Astrocyte (in vitro differentiated cells and primary cell): Measurements from ENCODE around the gene CDC20B.

Experiments used
- EZH2 ChIP-seq: IDR thresholded peaks from 2 replicates; pipeline ENCODE4 v1.6.1; 2012; ENCODE audit warnings: mild to moderate bottlenecking, low read length, inconsistent platforms; ENCODE audit not compliant: insufficient read depth
- TF ChIP-seq, protein P1 (sequence below): IDR thresholded peaks from 2 replicates; pipeline ENCODE4 v1.5.1; 2011; ENCODE audit warnings: low read depth, mild to moderate bottlenecking, inconsistent platforms, low read length, moderate library complexity; ENCODE audit not compliant: insufficient read depth

DNA sequence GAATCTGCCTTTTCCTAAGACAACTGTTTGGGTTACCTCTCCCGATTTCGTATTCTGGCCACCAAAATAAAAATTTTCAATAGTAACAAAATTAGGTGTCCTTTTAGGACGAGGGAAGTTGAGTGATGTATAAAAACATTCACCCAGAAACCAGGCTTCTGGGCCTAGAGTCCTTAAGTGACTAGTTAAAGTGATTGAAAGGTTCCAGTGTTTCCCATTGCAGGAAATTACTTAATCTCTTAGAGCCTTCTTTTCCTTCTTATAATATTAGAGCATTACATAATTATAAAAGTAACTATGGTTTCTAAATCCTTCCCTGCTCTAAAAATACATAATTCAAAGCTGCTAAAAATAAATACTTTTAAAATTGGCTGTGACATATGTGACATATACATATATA lies 46.8 kb upstream of the CDC20B start:
- no peak for TF ChIP-seq EZH2
- TF ChIP-seq, protein P1, sequence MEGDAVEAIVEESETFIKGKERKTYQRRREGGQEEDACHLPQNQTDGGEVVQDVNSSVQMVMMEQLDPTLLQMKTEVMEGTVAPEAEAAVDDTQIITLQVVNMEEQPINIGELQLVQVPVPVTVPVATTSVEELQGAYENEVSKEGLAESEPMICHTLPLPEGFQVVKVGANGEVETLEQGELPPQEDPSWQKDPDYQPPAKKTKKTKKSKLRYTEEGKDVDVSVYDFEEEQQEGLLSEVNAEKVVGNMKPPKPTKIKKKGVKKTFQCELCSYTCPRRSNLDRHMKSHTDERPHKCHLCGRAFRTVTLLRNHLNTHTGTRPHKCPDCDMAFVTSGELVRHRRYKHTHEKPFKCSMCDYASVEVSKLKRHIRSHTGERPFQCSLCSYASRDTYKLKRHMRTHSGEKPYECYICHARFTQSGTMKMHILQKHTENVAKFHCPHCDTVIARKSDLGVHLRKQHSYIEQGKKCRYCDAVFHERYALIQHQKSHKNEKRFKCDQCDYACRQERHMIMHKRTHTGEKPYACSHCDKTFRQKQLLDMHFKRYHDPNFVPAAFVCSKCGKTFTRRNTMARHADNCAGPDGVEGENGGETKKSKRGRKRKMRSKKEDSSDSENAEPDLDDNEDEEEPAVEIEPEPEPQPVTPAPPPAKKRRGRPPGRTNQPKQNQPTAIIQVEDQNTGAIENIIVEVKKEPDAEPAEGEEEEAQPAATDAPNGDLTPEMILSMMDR: no peak
